Astrocyte (in vitro differentiated cells and primary cell): ENCODE measurements around the gene MYBBP1A. TPM values are rescaled to one million over a fixed set of nuclear protein-coding genes. Genes with fewer than 3 reads are reported as not detected.

Source experiments
- DNase-seq: peaks from one replicate; pipeline ENCODE4 v3.0.0-alpha.2; 2010; ENCODE audit warnings: low read depth
- FAIRE-seq: peaks from 2 replicates; lab custom pipeline; 2011; peaks lifted over from hg19 to GRCh38; lab: Jason Lieb, UNC
- H2AFZ ChIP-seq: 2 replicates; pipeline ENCODE4 v1.6.0; 2012; ENCODE audit warnings: low read depth, low read length, inconsistent platforms
- H3K27ac ChIP-seq: 2 replicates; pipeline ENCODE4 v1.5.1; 2011; ENCODE audit warnings: low read depth, low read length, inconsistent platforms
- H3K27me3 ChIP-seq: 2 replicates; pipeline ENCODE4 v1.6.0; 2011; ENCODE audit warnings: low read length, inconsistent platforms; ENCODE audit not compliant: insufficient read depth
- H3K36me3 ChIP-seq: 2 replicates; pipeline ENCODE4 v1.5.1; 2011; ENCODE audit warnings: low read length, inconsistent platforms; ENCODE audit not compliant: insufficient read depth
- H3K4me1 ChIP-seq: 2 replicates; pipeline ENCODE4 v1.5.1; 2011; ENCODE audit warnings: low read length, inconsistent platforms; ENCODE audit not compliant: insufficient read depth
- H3K4me2 ChIP-seq: 2 replicates; pipeline ENCODE4 v1.6.0; 2012; ENCODE audit warnings: low read length, inconsistent platforms
- H3K4me3 ChIP-seq: 2 replicates; pipeline ENCODE4 v1.5.1; 2011; ENCODE audit warnings: low read depth, mild to moderate bottlenecking, low read length, inconsistent platforms; ENCODE audit not compliant: insufficient read depth
- H3K79me2 ChIP-seq: 2 replicates; pipeline ENCODE4 v1.6.0; 2012; ENCODE audit warnings: mild to moderate bottlenecking, low read length, inconsistent platforms; ENCODE audit not compliant: insufficient read depth
- H3K9ac ChIP-seq: 2 replicates; pipeline ENCODE4 v1.6.0; 2012; ENCODE audit warnings: mild to moderate bottlenecking, low read length, inconsistent platforms
- H3K9me3 ChIP-seq: 2 replicates; pipeline ENCODE4 v1.5.1; 2012; ENCODE audit warnings: low read depth, mild to moderate bottlenecking, low read length, inconsistent platforms; ENCODE audit not compliant: insufficient read depth
- H4K20me1 ChIP-seq: 2 replicates; pipeline ENCODE4 v1.6.0; 2012; ENCODE audit warnings: low read length, inconsistent platforms; ENCODE audit not compliant: insufficient read depth
- H3K27ac Mint-ChIP-seq: one replicate; pipeline ENCODE4 v1.8.0; 2021; ENCODE audit warnings: mild to moderate bottlenecking, mixed read lengths; ENCODE audit not compliant: unreplicated experiment
- H3K27me3 Mint-ChIP-seq: one replicate; pipeline ENCODE4 v1.8.0; 2021; ENCODE audit warnings: low read depth, mixed read lengths; ENCODE audit not compliant: unreplicated experiment
- H3K36me3 Mint-ChIP-seq: one replicate; pipeline ENCODE4 v1.8.0; 2021; ENCODE audit warnings: low read depth, mixed read lengths; ENCODE audit not compliant: unreplicated experiment
- H3K4me1 Mint-ChIP-seq: one replicate; pipeline ENCODE4 v1.8.0; 2021; ENCODE audit warnings: low read depth, mixed read lengths; ENCODE audit not compliant: unreplicated experiment
- H3K4me3 Mint-ChIP-seq: one replicate; pipeline ENCODE4 v1.8.0; 2021; ENCODE audit warnings: mild to moderate bottlenecking, moderate library complexity, mixed read lengths; ENCODE audit not compliant: unreplicated experiment
- H3K9me3 Mint-ChIP-seq: one replicate; pipeline ENCODE4 v1.8.0; 2021; ENCODE audit warnings: mild to moderate bottlenecking, mixed read lengths; ENCODE audit not compliant: unreplicated experiment
- CTCF ChIP-seq: IDR thresholded peaks from 2 replicates; pipeline ENCODE4 v1.5.1; 2011; ENCODE audit warnings: low read depth, mild to moderate bottlenecking, inconsistent platforms, low read length, moderate library complexity; ENCODE audit not compliant: insufficient read depth
- EZH2 ChIP-seq: IDR thresholded peaks from 2 replicates; pipeline ENCODE4 v1.6.1; 2012; ENCODE audit warnings: mild to moderate bottlenecking, low read length, inconsistent platforms; ENCODE audit not compliant: insufficient read depth
- total RNA-seq: library from RNA; stranded (reverse); gene quantifications from 2 replicates; pipeline ENCODE4 v1.2.1, GENCODE V29; 2021

Gene MYBBP1A
- total RNA-seq, 1 donor from 2014 or later, result 71.1 TPM

GRCh38 chr17:4502466-4503154 is 52.6 kb downstream of the MYBBP1A start:
- H3K36me3 Mint-ChIP-seq, result no peaks in the 10 kb centered on the region
- no peak overlapping the region for H3K4me3 Mint-ChIP-seq
- FAIRE-seq (no peak), DNase-seq (no peak)
- H3K9me3 Mint-ChIP-seq, result no peaks in the 10 kb centered on the region
- Histone ChIP-seq H3K4me3 (no peak overlapping the region), H3K79me2 (no peaks in the 10 kb centered on the region), H3K9ac (no peak overlapping the region), H3K4me1 (peaks cover 15% of the 10 kb centered on the region), H3K36me3 (no peaks in the 10 kb centered on the region), H3K27ac (no peak overlapping the region), H3K4me2 (no peak overlapping the region), H2AFZ (no peak overlapping the region), H3K9me3 (no peaks in the 10 kb centered on the region), H3K27me3 (peaks cover 40% of the 10 kb centered on the region), H4K20me1 (peaks cover 10% of the 10 kb centered on the region)
- H3K27ac Mint-ChIP-seq, result no peak overlapping the region
- H3K27me3 Mint-ChIP-seq, result peaks cover 53% of the 10 kb centered on the region
- H3K4me1 Mint-ChIP-seq, result peaks cover 5% of the 10 kb centered on the region
- TF ChIP-seq CTCF (no peak), EZH2 (no peak)

- TF ChIP-seq CTCF (no peak), EZH2 (no peak)
- peaks cover 12% of the 10 kb centered on the region for H3K4me1 Mint-ChIP-seq
- H3K4me1 ChIP-seq, result peaks cover 23% of the 10 kb centered on the region
- no peaks in the 10 kb centered on the region for H3K79me2 ChIP-seq
- peaks cover 47% of the 10 kb centered on the region for H3K27me3 ChIP-seq
- DNase-seq (no peak), FAIRE-seq (no peak)
- no peaks in the 10 kb centered on the region for H3K36me3 Mint-ChIP-seq
- no peaks in the 10 kb centered on the region for H3K9me3 Mint-ChIP-seq
- no peak overlapping the region for H3K27ac Mint-ChIP-seq
- H3K27me3 Mint-ChIP-seq, result peaks cover 56% of the 10 kb centered on the region
- no peak overlapping the region for H3K4me3 Mint-ChIP-seq
- no peak overlapping the region for H3K9ac ChIP-seq
- no peaks in the 10 kb centered on the region for H3K36me3 ChIP-seq
- no peak overlapping the region for H3K4me3 ChIP-seq
- H2AFZ ChIP-seq, result no peak overlapping the region
- no peak overlapping the region for H3K4me2 ChIP-seq
- no peaks in the 10 kb centered on the region for H3K9me3 ChIP-seq
- H3K27ac ChIP-seq, result no peak overlapping the region
- H4K20me1 ChIP-seq, result peaks cover 13% of the 10 kb centered on the region
Observed at GRCh38 chr17:4501295-4501949, 53.8 kb downstream of the MYBBP1A start.

GRCh38 chr17:4500191-4500571 is 55.0 kb downstream of the MYBBP1A start:
- no peak for DNase-seq
- Histone ChIP-seq H4K20me1 (peaks cover 13% of the 10 kb centered on the region), H3K4me3 (no peak overlapping the region), H3K9me3 (no peaks in the 10 kb centered on the region), H2AFZ (no peak overlapping the region), H3K27ac (no peak overlapping the region), H3K27me3 (peaks cover 47% of the 10 kb centered on the region), H3K9ac (no peak overlapping the region), H3K79me2 (no peaks in the 10 kb centered on the region), H3K4me2 (peak overlapping the region; percentile 39), H3K36me3 (no peaks in the 10 kb centered on the region), H3K4me1 (peaks cover 23% of the 10 kb centered on the region)
- TF ChIP-seq CTCF, result no peak
- no peak for TF ChIP-seq EZH2
- Mint-ChIP-seq H3K9me3 (no peaks in the 10 kb centered on the region), H3K36me3 (no peaks in the 10 kb centered on the region), H3K27ac (no peak overlapping the region), H3K4me3 (peak overlapping the region; percentile 69), H3K27me3 (peaks cover 52% of the 10 kb centered on the region), H3K4me1 (peaks cover 12% of the 10 kb centered on the region)
- FAIRE-seq, result no peak
